IMR-90 (cell line): ENCODE data around the gene OTULINL. TPM values are rescaled to one million over a fixed set of nuclear protein-coding genes. Genes with fewer than 3 reads are reported as not detected.

Experiments used
- ATAC-seq: fragments of 200-7000 bp; cut with Tn5 transposase; 2 replicates; pipeline ENCODE4 v1.9.1; 2020; ENCODE audit warnings: low read depth, mild to moderate bottlenecking, moderate library complexity
- BruUV-seq: library from RNA; stranded (reverse); fragments of 400-500 nt; replicated peaks from 2 replicates; lab custom pipeline; 2021; lab: Mats Ljungman, UMichigan
- CTCF ChIA-PET: fragments of 300-600 bp; formaldehyde crosslinking; extraction: SDS; loops from one replicate; lab custom pipeline; 2021; ENCODE audit warnings: antibody characterized with exemption; lab: Yijun Ruan, JAX
- POLR2A ChIA-PET: fragments of 300-600 bp; sonication (Branson Sonifier 250); formaldehyde crosslinking; loops from one replicate; lab custom pipeline; 2022; ENCODE audit warnings: antibody characterized with exemption; ENCODE audit not compliant: unreplicated experiment; lab: Charles Lee
- DNase-seq: peaks from one replicate; pipeline ENCODE4 v3.0.0; 2013
- H2AFZ ChIP-seq: replicated peaks from 2 replicates; pipeline ENCODE3; 2013; ENCODE audit warnings: low read length, mild to moderate bottlenecking; ENCODE audit not compliant: poor library complexity
- H2AK5ac ChIP-seq: 2 replicates; pipeline ENCODE4 v1.6.1; 2013; ENCODE audit warnings: low read depth, low read length, inconsistent platforms
- H2AK9ac ChIP-seq: replicated peaks from 2 replicates; pipeline ENCODE3; 2013; ENCODE audit warnings: mild to moderate bottlenecking, low read depth, low read length, moderate library complexity; ENCODE audit not compliant: poor library complexity
- H2BK120ac ChIP-seq: 2 replicates; pipeline ENCODE4 v1.6.1; 2013; ENCODE audit warnings: low read depth, low read length, inconsistent platforms
- H2BK15ac ChIP-seq: 3 replicates; pipeline ENCODE4 v1.6.1; 2013; ENCODE audit warnings: low read depth, low read length, inconsistent platforms
- H2BK20ac ChIP-seq: 2 replicates; pipeline ENCODE4 v1.6.1; 2013; ENCODE audit warnings: low read depth, mild to moderate bottlenecking, inconsistent platforms, low read length, moderate library complexity
- H2BK5ac ChIP-seq: 2 replicates; pipeline ENCODE4 v1.6.1; 2013; ENCODE audit warnings: mild to moderate bottlenecking, low read depth, low read length, inconsistent platforms; ENCODE audit not compliant: poor library complexity, severe bottlenecking
- H3K14ac ChIP-seq: replicated peaks from 2 replicates; pipeline ENCODE4 v1.6.1; 2013; ENCODE audit warnings: low read depth, low read length, inconsistent platforms
- H3K18ac ChIP-seq: 2 replicates; pipeline ENCODE4 v1.6.1; 2013; ENCODE audit warnings: low read depth, low read length, control low read depth
- H3K23ac ChIP-seq: 2 replicates; pipeline ENCODE4 v1.6.1; 2013; ENCODE audit warnings: low read depth, low read length, inconsistent platforms
- H3K27ac ChIP-seq: 2 replicates; pipeline ENCODE4 v1.5.1; 2013; ENCODE audit warnings: mild to moderate bottlenecking, control low read depth, low read length; ENCODE audit not compliant: insufficient read depth
- H3K27me3 ChIP-seq: 2 replicates; pipeline ENCODE4 v1.6.1; 2013; ENCODE audit warnings: low read length; ENCODE audit not compliant: control insufficient read depth, insufficient read depth
- H3K36me3 ChIP-seq: 2 replicates; pipeline ENCODE4 v1.6.1; 2013; ENCODE audit warnings: low read length, mixed read lengths; ENCODE audit not compliant: control insufficient read depth, insufficient read depth
- H3K4ac ChIP-seq: 2 replicates; pipeline ENCODE4 v1.6.1; 2013; ENCODE audit warnings: low read depth, low read length, inconsistent platforms
- H3K4me1 ChIP-seq: 2 replicates; pipeline ENCODE4 v1.6.1; 2013; ENCODE audit warnings: low read length, mixed read lengths; ENCODE audit not compliant: control insufficient read depth, insufficient read depth
- H3K4me2 ChIP-seq: 2 replicates; pipeline ENCODE4 v1.6.1; 2013; ENCODE audit warnings: low read depth, mild to moderate bottlenecking, control low read depth, low read length, moderate library complexity
- H3K4me3 ChIP-seq: 2 replicates; pipeline ENCODE4 v1.5.1; 2013; ENCODE audit warnings: low read depth, mild to moderate bottlenecking, control low read depth, low read length, moderate library complexity; ENCODE audit not compliant: insufficient read depth
- H3K56ac ChIP-seq: 2 replicates; pipeline ENCODE4 v1.6.1; 2013; ENCODE audit warnings: low read length, inconsistent platforms; ENCODE audit not compliant: insufficient read depth; ENCODE audit errors: extremely low read depth
- H3K79me1 ChIP-seq, 2 experiments: 2 replicates each; pipeline ENCODE4 v1.6.1; 2013; ENCODE audit warnings: low read length in 2 of 2, inconsistent platforms in 1 of 2, low read depth in 1 of 2
- H3K9ac ChIP-seq: 2 replicates; pipeline ENCODE4 v1.6.1; 2013; ENCODE audit warnings: low read depth, low read length, control low read depth
- H3K9me1 ChIP-seq: 2 replicates; pipeline ENCODE4 v1.6.1; 2013; ENCODE audit warnings: low read length, inconsistent platforms; ENCODE audit not compliant: insufficient read depth
- H3K9me3 ChIP-seq: 2 replicates; pipeline ENCODE4 v1.6.1; 2013; ENCODE audit warnings: low read length; ENCODE audit not compliant: control insufficient read depth, insufficient read depth
- H4K20me1 ChIP-seq: 2 replicates; pipeline ENCODE4 v1.6.1; 2013; ENCODE audit warnings: low read length, inconsistent platforms; ENCODE audit not compliant: insufficient read depth
- H4K5ac ChIP-seq: 2 replicates; pipeline ENCODE4 v1.6.1; 2013; ENCODE audit warnings: mild to moderate bottlenecking, low read depth, low read length, control low read depth
- H4K8ac ChIP-seq, 2 experiments: 2 replicates each; pipeline ENCODE4 v1.6.1; 2013; ENCODE audit warnings: low read depth in 2 of 2, low read length in 2 of 2, control low read depth in 1 of 2, inconsistent platforms in 1 of 2
- H4K91ac ChIP-seq: 2 replicates; pipeline ENCODE4 v1.6.1; 2013; ENCODE audit warnings: low read depth, low read length, inconsistent platforms; ENCODE audit not compliant: insufficient read depth
- CEBPB ChIP-seq: IDR thresholded peaks from 2 replicates; pipeline ENCODE4 v1.6.1; 2012; ENCODE audit warnings: low read depth, low read length, improper control_type of control experiment
- CHD1 ChIP-seq: IDR thresholded peaks from 2 replicates; pipeline ENCODE4 v1.6.1; 2012; ENCODE audit warnings: low read depth, low read length, improper control_type of control experiment
- CTCF ChIP-seq: conservative IDR thresholded peaks from 2 replicates; pipeline ENCODE4 v1.5.1; 2012; ENCODE audit warnings: mild to moderate bottlenecking, low read depth, low read length, improper control_type of control experiment
- ELK1 ChIP-seq: fragments of 150-350 bp; IDR thresholded peaks from 2 replicates; pipeline ENCODE4 v1.6.1; 2016; ENCODE audit warnings: low read depth, mild to moderate bottlenecking, low read length, moderate library complexity, borderline replicate concordance
- FOS ChIP-seq: fragments of 150-350 bp; IDR thresholded peaks from 2 replicates; pipeline ENCODE4 v1.6.1; 2016; ENCODE audit warnings: low read depth, low read length
- MAZ ChIP-seq: IDR thresholded peaks from 2 replicates; pipeline ENCODE4 v1.6.1; 2012; ENCODE audit warnings: low read depth, mild to moderate bottlenecking, low read length, improper control_type of control experiment, moderate library complexity, borderline replicate concordance
- MXI1 ChIP-seq: IDR thresholded peaks from 2 replicates; pipeline ENCODE4 v1.6.1; 2012; ENCODE audit warnings: low read depth, mild to moderate bottlenecking, low read length, moderate library complexity, borderline replicate concordance
- RAD21 ChIP-seq: IDR thresholded peaks from 2 replicates; pipeline ENCODE4 v1.6.1; 2012; ENCODE audit warnings: low read length, improper control_type of control experiment
- RCOR1 ChIP-seq: IDR thresholded peaks from 2 replicates; pipeline ENCODE4 v1.6.1; 2012; ENCODE audit warnings: mild to moderate bottlenecking, low read length, improper control_type of control experiment; ENCODE audit not compliant: insufficient replicate concordance
- RFX5 ChIP-seq: IDR thresholded peaks from 2 replicates; pipeline ENCODE4 v1.8.0; 2012; ENCODE audit warnings: low read depth, mild to moderate bottlenecking, low read length, moderate library complexity
- SMC3 ChIP-seq: fragments of 150-350 bp; IDR thresholded peaks from 2 replicates; pipeline ENCODE4 v1.6.1; 2016; ENCODE audit warnings: low read depth, mild to moderate bottlenecking, antibody characterized with exemption, low read length, moderate library complexity
- USF2 ChIP-seq: fragments of 150-350 bp; IDR thresholded peaks from 2 replicates; pipeline ENCODE4 v1.6.1; 2017; ENCODE audit warnings: mild to moderate bottlenecking, antibody characterized with exemption, low read length, low read depth
- WGBS, 2 experiments: methylation state at CpG; one replicate each; pipeline versions ENCODE4 v1.1.5 to v1.1.7; 2013; ENCODE audit warnings: missing lambda C conversion rate in 2 of 2; ENCODE audit not compliant: insufficient read length in 1 of 2; ENCODE audit errors: extremely low coverage in 2 of 2; 5-methylcytosine and 5-hydroxymethylcytosine counted together
- dilution Hi-C: fragments of 300-500 bp; cut with HindIII; formaldehyde crosslinking; loops from one replicate; pipeline ENCODE4 v1.14.3; 2018; ENCODE audit warnings: low sequenced_read_pairs; ENCODE audit not compliant: unreplicated experiment
- in situ Hi-C: fragments of 300-500 bp; cut with MboI; formaldehyde crosslinking; loops from 3 replicates; pipeline ENCODE4 v1.14.3; 2019; ENCODE audit warnings: low sequenced_read_pairs, inconsistent platforms, mixed read lengths
- intact Hi-C: fragments of 100-400 bp; cut with micrococcal nuclease; formaldehyde crosslinking; loops from 2 replicates; pipeline ENCODE4 v1.10.0; 2022
- polyA plus RNA-seq, 3 experiments: library from polyadenylated mRNA; depleted of rRNA; stranded (reverse); fragments of >200 nt; gene quantifications; 2 replicates each; pipeline ENCODE4 v1.2.3, GENCODE V29; 2012; ENCODE audit warnings: low replicate concordance in 1 of 3
- total RNA-seq: library from RNA; depleted of rRNA; stranded (reverse); fragments of >200 nt; gene quantifications from 2 replicates; pipeline ENCODE4 v1.2.3, GENCODE V29; 2012

OTULINL gene
- total and polyA plus RNA-seq, 2 of the 4 experiments (the other 2 are of a cell fraction) = 0.09 to 0.18 TPM

GRCh38 chr5:14628346-14628745 is 46.8 kb downstream of the OTULINL start:
- Histone ChIP-seq H3K4me2 (no peak overlapping the region), H3K14ac (no peak overlapping the region), H4K8ac (no peak overlapping the region), H3K56ac (no peak overlapping the region), H2BK5ac (no peak overlapping the region), H2BK15ac (no peak overlapping the region), H3K9me1 (no peaks in the 10 kb centered on the region), H2BK120ac (no peak overlapping the region), H2AFZ (no peak overlapping the region), H3K36me3 (no peaks in the 10 kb centered on the region), H3K9ac (no peak overlapping the region), H3K27me3 (peaks cover 4% of the 10 kb centered on the region), H4K20me1 (no peaks in the 10 kb centered on the region), H3K18ac (no peak overlapping the region), H3K4ac (no peak overlapping the region), H3K4me3 (no peak overlapping the region), H3K27ac (no peak overlapping the region), H2AK9ac (no peak overlapping the region), H3K23ac (no peak overlapping the region), H2AK5ac (no peak overlapping the region), H4K91ac (no peak overlapping the region), H3K9me3 (no peaks in the 10 kb centered on the region), H2BK20ac (no peak overlapping the region), H3K4me1 (no peaks in the 10 kb centered on the region), H3K79me1 (no peaks in the 10 kb centered on the region), H4K5ac (no peak overlapping the region)
- BruUV-seq = no TSS peak
- intact Hi-C loops = no loop called here
- CTCF ChIA-PET = no interaction called here
- TF ChIP-seq ELK1 = no peak
- no peak for TF ChIP-seq CEBPB
- TF ChIP-seq MAZ = no peak
- TF ChIP-seq USF2 = no peak
- no peak for TF ChIP-seq MXI1
- no peak for TF ChIP-seq FOS
- TF ChIP-seq RAD21 = no peak
- no peak for TF ChIP-seq RFX5
- TF ChIP-seq RCOR1 = no peak
- no peak for TF ChIP-seq SMC3
- TF ChIP-seq CTCF = no peak
- no peak for TF ChIP-seq CHD1
- dilution Hi-C loops = no loop called here
- POLR2A ChIA-PET = no interaction called here
- ATAC-seq = peak; percentile 82
- DNase-seq = peak; percentile 64
- in situ Hi-C loops = no loop called here
- WGBS, 2 experiments = no CpG with 5 or more reads among the region's 3 CpGs
